Stimulated activated CD8-positive, alpha-beta memory T cell treated with anti-CD3 and anti-CD28 coated beads, Interleukin-7, amount 100 ng/mL, for 1 hour (primary cell): Measurements from ENCODE around the gene KRTAP4-16.
"Not testable (repeated sequence)": the region's sequence is repeated elsewhere in the genome, so short reads cannot be mapped to it uniquely, and the experiment has no call there.

Experiments
- DNase-seq, 2 donors: peaks; one replicate each; pipeline ENCODE4 v3.0.0-alpha.2; 2020; ENCODE audit warnings: low read depth in 2 of 2

The KRTAP4-16 gene

DNA sequence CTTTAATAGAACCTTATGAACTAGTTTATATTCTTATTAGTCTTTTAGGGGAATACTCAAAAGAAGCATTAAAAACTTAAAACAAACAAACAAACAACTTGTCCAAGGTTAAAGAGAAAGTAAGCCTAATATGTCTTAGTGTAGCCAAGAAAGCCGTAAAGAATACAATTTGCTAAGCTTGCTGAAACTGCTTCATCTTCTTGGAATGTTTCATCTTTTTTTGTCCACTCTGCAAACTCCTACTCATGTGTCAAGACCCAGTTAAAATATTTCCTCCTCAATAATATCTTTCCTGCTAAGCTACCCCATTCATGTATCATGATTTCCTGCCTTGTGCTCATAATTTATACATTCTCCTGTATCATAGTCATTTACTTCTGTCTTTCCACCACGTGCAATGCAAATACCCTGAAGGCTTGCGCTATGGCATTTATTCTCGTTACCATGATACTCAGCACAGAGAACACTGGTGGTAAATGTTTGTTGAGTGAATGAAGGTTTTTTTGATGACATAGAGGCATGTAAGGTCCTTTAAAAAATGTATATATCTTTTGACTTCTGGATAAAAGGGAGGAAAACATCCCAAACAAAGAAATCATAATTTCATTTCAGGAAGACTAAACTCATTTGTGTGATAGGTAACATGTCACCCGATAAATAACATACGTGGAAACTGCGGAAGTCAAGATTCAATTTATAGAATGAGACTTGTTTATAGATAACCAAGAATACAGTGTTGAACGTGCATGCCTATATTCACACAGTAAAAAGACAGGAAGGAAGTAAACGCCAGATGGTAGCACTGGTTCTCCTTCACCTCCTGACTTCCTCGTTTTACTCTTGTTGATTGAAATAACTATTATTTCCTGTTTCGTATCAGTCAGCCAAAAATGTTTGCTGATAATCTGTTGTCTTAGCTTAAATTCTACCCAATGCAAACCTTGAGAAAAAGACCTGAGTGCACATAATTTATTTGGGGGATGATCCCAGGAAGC is 18.0 kb upstream of the KRTAP4-16 start:
- DNase-seq, result not testable (repeated sequence)

DNA sequence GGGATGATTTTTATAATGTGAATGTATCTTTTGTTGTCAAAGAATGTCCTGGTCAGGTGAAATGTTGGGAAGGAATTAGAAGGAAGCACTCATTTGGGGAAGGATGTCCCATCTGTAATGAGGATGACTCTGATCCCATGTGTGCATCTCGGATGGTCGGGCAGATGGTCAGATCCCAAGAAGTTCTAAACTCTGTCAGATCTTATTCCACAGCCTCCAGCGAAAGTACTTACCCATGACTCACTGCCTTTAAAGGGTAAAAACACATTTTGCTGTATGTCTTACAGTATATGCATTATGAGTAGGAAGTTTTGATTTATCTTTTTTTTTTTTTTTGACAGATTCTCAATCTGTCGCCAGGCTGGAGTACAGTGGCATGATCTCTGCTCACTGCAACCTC is 16.7 kb upstream of the KRTAP4-16 start:
- no peak for DNase-seq

DNA sequence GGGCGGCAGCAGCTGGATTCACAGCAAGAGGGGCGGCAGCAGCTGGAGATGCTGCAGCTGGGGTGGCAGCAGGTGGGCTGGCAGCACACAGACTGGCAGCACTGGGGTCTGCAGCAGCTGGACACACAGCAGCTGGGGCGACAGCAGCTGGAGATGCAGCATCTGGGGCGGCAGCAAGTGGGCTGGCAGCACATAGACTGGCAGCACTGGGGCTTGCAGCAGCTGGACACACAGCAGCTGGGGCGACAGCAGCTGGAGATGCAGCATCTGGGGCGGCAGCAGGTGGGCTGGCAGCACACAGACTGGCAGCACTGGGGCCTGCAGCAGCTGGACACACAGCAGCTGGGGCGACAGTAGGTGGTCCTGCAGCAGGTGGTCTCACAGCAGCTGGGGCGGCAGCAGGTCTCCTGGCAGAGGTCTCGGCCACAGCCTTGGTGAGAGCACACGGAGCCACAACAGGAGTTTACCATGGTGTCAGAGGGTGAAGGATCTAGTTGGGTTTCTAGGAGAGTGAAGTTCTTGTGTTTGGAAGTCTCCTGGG is 15.9 kb upstream of the KRTAP4-16 start, which contains the start of gene KRTAP4-11:
Gene KRTAP4-11 (minus strand): TSS at position 528 of the 541 bp plus-strand sequence. CDS start 58 bp downstream, at position 470.
- DNase-seq, result not testable (repeated sequence)

DNA sequence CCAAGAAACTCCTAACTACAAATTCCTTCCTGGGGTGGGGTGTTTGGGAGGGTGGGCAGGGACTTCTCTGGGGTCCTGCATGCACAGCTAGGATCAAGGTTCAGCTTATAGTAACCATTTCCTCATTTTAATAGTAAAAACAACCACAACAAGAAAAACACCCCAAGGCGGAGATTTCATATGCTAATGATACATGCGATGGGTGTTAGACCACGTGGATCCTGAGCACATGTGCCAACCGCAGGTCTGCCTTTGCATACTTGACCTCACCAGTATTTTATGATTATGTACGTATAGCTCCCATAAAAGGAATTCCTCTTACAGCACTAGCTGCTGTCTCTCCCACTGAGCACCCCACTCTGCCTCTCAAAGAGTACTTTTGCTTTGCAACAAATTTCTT is 14.3 kb upstream of the KRTAP4-16 start:
- no peak for DNase-seq

DNA sequence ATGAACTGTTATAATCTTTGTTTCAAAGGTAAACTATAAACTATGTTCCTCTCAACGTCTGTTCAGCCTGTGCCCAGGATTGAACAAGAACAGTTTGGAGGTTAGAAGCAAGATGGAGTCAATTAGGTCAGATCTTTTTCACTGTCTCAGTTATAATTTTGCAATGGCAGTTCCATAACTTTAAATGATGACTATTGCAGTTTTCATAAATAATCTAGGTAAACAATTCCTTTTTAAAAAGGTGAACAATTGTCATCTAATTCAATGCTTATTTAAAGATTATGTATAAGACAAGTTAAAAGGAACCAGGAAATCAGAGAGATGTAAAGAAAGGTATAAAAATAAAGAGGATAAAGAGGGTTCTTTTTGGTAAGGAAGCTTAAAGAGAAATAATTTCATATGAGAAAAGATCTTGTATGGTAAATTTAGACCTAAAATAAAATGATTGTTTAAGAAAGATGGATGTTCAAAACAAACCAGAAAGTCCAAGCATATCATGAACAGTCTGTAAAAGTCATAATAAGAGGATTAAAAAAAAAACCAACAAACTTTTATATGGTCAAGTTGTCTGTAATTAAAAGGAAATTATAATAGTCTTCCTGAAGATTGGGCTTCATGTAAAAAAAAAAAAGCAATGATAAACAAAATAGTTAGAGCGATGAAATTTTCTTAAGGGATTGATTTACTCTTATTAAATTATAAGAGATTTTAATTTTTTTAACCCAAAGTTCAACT is 9.3 kb upstream of the KRTAP4-16 start:
- DNase-seq, result no peak

DNA sequence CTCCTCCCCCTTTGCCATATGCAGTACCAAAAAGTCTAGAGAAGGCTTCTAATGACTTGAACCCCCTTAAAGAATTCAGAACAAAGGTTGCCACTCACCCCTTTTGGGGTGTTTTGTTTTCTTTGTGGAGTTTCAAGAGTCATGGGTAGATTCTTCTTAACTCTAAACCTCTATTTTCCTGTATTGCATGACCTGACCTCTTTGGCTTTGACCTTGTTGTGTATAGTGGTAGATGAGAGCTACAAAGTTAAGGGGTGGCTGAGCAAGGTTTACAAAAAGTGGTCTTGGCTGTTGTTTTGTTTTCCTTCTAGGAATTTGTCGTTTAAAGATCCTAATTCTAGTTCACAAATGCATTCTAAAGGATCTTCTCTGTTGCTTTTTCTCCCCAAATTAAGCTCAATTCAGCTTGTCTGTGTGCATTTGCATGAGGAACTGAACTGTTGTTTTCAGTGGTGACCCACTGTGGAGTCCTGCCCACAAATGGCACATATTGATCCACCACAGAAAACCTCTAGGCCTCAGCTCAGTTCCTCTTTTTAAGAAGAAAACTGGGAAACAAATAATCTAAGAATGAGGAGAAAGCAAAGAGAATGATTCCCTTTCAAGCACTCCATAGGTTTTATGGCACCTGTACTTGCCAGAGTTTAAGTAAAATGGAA is 6.8 kb upstream of the KRTAP4-16 start:
- DNase-seq, result not testable (repeated sequence)

DNA sequence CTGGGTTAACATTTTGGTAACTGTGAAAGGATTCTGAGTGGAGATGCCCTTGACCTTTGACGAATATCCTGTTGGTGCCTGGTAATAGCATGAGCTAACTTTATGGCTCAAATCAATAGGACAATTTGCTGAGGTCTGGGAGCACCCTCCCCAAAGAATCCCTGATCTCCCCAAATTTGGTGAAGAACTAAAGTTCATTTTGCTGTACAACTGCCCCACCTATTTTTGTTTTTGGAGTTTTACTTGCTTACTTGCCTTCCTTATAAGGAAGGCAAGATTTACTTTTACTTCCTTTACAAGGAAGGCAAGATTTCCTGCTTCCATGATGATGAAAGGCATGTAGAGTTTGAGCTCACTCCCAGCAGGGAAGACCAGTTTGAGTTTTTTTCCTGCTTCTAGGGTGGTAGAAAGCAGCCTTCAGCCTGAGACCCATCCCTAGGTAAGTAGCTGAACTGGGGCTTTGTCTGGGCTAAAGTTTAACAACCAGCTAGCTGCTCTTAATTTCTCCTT is 6.0 kb upstream of the KRTAP4-16 start:
- DNase-seq, result no peak

DNA sequence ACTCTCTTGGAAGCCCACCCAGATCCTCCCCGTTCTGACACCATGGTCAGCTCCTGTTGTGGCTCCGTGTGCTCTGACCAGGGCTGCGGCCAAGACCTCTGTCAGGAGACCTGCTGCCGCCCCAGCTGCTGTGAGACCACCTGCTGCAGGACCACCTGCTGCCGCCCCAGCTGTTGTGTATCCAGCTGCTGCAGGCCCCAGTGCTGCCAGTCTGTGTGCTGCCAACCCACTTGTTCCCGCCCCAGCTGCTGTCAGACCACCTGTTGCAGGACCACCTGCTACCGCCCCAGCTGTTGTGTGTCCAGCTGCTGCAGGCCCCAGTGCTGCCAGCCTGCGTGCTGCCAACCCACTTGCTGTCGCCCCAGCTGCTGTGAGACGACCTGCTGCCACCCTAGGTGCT is 3.3 kb upstream of the KRTAP4-16 start, which contains the start of gene KRTAP4-9:
Gene KRTAP4-9 (plus strand): TSS at position 43 of the 400 bp plus-strand sequence. CDS start 0 bp downstream, at position 43.
- not testable (repeated sequence) for DNase-seq

DNA sequence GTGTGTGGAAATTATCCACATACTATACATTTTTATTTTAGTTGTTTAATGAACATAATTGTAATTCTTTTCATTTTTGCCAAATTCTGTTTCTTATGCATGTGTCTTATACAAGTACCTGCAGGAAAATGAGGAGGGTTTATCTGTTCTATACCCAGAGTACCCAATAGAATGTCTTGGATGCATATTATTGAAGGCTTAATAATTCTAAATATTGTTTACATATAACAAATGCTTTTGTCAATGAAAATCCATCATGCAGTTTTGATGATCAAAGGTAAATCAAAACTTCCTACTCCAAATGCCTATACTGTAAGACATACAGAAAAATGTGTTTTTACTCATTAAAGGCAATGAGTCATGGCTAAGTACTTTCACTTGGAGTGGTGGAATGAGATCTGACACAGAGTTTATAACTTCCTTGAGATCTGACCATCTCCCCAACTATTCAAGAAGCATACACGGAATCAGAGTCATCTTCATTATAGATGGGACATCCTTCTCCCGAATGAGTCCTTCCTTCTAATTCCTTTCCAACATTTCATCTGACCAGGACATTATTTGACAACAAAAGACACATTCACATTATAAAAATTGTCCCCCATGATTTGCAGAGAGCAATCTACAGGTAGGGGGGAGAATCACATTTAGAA is 2.5 kb upstream of the KRTAP4-16 start:
- DNase-seq, result not testable (repeated sequence)

DNA sequence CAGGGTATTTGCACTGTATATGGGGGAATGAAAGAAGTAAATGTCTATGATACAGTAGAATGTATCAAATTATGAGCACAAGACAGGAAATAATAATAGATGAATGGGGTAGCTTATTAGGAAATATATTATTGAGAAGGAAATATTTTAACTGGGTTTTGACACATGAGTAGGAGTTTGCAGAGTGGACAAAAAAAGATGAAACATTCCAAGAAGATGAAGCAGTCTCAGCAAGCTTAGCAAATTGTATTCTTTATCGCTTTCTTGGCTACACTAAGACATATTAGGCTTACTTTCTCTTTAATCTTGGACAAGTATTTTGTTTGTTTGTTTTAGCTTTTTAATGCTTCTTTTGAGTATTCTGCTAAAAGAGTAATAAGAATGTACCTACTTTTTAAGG is 1.9 kb upstream of the KRTAP4-16 start:
- no peak for DNase-seq

DNA sequence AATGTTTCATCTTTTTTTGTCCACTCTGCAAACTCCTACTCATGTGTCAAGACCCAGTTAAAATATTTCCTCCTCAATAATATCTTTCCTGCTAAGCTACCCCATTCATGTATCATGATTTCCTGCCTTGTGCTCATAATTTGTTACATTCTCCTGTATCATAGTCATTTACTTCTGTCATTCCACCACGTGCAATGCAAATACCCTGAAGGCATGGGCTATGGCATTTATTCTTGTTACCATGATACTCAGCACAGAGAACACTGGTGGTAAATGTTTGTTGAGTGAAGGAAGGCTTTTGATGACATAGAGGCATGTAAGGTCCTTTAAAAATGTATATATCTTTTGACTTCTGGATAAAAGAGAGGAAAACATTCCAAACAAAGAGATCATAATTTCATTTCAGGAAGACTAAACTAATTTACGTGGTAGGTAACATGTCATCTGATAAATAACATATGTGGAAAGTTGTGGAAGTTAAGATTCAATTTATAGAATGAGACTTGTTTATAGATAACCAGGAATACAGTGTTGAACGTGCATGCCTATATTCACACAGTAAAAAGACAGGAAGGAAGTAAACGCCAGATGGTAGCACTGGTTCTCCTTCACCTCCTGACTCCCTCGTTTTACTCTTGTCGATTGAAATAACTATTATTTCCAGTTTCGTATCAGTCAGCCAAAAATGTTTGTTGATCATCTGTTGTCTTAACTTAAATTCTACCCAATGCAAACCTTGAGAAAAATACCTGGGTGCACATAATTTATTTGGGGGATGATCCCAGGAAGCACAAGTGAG is 2.1 kb downstream of the KRTAP4-16 start:
- not testable (repeated sequence) for DNase-seq

DNA sequence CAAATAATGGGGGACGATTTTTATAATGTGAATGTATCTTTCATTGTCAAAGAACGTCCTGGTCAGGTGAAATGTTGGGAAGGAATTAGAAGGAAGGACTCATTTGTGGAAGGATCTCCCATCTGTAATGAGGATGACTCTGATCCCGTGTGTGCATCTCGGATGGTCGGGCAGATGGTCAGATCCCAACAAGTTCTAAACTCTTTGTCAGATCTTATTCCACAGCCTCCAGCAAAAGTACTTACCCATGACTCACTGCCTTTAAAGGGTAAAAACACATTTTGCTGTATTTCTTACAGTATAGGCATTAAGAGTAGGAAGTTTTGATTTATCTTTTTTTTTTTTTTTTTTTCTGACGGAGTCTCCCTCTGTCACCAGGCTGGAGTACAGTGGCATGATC is 3.5 kb downstream of the KRTAP4-16 start:
- DNase-seq, result no peak

DNA sequence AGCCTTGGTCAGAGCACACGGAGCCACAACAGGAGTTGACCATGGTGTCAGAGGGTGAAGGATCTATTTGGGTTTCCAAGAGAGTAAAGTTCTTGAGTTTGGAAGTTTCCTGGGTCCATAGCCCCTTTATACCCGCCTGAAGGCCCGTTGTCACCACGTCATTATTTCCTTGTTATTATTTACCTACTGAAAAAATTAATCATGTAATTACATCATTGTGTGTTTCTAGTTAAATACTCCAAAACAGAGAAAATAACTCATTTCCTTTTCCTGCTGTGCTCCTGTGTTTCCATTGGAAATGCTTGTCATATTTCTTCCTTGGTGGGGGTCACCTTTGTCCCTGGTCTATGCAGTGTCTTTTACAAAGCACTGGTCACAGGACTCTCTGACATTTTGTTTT is 4.0 kb downstream of the KRTAP4-16 start, which contains the start of gene KRTAP4-8:
Gene KRTAP4-8 (minus strand): TSS at position 101 of the 400 bp plus-strand sequence. CDS start 58 bp downstream, at position 43.
- DNase-seq, result no peak

DNA sequence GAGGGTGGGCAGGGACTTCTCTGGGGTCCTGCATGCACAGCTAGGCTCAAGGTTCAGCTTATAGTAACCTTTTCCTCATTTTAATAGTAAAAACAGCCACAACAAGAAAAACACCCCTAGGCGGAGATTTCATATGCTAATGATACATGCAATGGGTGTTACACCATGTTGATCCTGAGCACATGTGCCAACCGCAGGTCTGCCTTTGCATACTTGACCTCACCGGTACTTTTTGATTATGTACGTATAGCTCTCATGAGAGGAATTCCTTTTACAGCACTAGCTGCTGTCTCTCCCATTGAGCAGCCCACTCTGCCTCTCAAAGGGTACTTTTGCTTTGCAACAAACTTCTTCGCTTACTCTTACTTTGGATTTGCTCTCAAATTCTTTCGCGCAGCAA is 6.0 kb downstream of the KRTAP4-16 start:
- no peak for DNase-seq

DNA sequence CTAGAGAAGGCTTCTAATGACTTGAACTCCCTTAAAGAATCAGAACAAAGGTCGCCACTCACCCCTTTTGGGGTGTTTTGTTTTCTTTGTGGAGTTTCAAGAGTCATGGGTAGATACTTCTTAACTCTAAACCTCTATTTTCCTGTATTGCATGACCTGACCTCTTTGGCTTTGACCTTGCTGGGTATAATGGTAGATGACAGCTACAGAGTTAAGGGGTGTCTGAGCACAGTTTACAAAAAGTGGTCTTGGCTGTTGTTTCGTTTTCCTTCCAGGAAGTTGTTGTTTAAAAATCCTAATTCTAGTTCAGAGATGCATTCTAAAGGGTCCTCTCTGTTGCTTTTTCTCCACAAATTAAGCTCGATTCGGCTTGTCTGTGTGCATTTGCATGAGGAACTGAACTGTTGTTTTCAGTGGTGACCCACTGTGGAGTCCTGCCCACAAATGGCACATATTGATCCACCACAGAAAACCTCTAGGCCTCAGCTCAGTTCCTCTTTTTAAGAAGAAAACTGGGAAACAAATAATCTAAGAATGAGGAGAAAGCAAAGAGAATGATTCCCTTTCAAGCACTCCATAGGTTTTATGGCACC is 13.2 kb downstream of the KRTAP4-16 start:
- not testable (repeated sequence) for DNase-seq

DNA sequence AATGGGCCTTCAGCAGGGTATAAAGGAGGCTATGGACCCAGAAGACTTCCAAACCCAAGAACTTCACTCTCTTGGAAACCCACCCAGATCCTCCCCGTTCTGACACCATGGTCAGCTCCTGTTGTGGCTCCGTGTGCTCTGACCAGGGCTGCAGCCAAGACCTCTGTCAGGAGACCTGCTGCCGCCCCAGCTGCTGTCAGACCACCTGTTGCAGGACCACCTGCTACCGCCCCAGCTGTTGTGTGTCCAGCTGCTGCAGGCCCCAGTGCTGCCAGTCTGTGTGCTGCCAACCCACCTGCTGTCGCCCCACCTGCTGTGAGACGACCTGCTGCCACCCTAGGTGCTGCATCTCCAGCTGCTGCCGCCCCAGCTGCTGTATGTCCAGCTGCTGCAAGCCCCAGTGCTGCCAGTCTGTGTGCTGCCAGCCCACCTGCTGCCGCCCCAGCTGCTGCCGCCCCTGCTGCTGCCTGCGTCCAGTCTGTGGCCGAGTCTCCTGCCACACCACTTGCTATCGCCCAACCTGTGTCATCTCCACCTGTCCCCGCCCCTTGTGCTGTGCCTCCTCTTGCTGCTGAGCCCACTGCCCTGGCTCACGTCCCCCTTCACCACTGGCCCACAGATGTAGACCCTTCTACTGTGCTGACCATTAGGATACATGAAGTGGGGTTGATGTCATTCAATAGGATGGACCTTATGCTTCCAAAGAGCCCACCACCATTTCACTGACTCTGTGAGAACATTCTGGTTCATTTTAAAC is 17.7 kb downstream of the KRTAP4-16 start, which contains the start of gene KRTAP4-7:
Gene KRTAP4-7 (plus strand): TSS at position 51 of the 757 bp plus-strand sequence. CDS start 57 bp downstream, at position 108.
- not testable (repeated sequence) for DNase-seq

DNA sequence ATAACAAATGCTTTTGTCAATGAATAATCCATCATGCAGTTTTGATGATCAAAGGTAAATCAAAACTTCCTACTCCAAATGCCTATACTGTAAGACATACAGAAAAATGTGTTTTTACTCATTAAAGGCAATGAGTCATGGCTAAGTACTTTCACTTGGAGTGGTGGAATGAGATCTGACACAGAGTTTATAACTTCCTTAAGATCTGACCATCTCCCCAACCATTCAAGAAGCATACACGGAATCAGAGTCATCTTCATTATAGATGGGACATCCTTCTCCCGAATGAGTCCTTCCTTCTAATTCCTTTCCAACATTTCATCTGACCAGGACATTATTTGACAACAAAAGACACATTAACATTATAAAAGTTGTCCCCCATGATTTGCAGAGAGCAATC is 18.6 kb downstream of the KRTAP4-16 start:
- not testable (repeated sequence) for DNase-seq

DNA sequence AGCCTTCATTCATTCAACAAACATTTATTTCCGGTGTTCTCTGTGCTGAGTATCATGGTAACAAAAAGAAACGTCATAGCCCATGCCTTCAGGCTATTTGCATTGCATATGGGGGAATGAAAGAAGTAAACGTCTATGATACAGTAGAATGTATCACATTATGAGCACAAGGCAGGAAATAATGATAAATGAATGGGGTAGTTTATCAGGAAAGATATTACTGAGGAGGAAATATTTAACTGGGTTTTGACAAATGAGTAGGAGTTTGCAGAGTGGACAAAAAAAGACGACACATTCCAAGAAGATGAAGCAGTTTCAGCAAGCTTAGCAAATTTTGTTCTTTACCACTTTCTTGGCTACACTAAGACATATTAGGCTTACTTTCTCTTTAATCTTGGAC is 19.4 kb downstream of the KRTAP4-16 start:
- DNase-seq, result no peak
